Neural crest cell (in vitro differentiated cells): ENCODE results near the gene ADGRL1. TPM values are rescaled to one million over a fixed set of nuclear protein-coding genes. Genes with fewer than 3 reads are reported as not detected.
"Not testable (repeated sequence)": the region's sequence is repeated elsewhere in the genome, so short reads cannot be mapped to it uniquely, and the experiment has no call there.

Experiments used
- DNase-seq: peaks from one replicate; pipeline ENCODE4 v3.0.0; 2021; ENCODE audit warnings: low read depth, mixed read lengths, low spot score
- H3K27ac Mint-ChIP-seq: one replicate; pipeline ENCODE4 v1.8.0; 2021; ENCODE audit warnings: mild to moderate bottlenecking, mixed read lengths; ENCODE audit not compliant: unreplicated experiment
- H3K27me3 Mint-ChIP-seq: 2 replicates; pipeline ENCODE4 v1.8.0; 2021; ENCODE audit warnings: low read depth, mild to moderate bottlenecking, mixed read lengths
- H3K36me3 Mint-ChIP-seq: 2 replicates; pipeline ENCODE4 v1.8.0; 2021; ENCODE audit warnings: low read depth, mild to moderate bottlenecking, mixed read lengths
- H3K4me1 Mint-ChIP-seq: 2 replicates; pipeline ENCODE4 v1.8.0; 2021; ENCODE audit warnings: mixed read lengths
- H3K4me3 Mint-ChIP-seq: one replicate; pipeline ENCODE4 v1.8.0; 2021; ENCODE audit warnings: mild to moderate bottlenecking, mixed read lengths
- H3K9me3 Mint-ChIP-seq: 2 replicates; pipeline ENCODE4 v1.8.0; 2021; ENCODE audit warnings: mixed read lengths
- total RNA-seq: library from RNA; stranded (reverse); gene quantifications from 2 replicates; pipeline ENCODE4 v1.2.1, GENCODE V29; 2021
- TF ChIP-seq, protein P1 (sequence below): fragments of 200-600 bp; sonication (generic); conservative IDR thresholded peaks from 2 replicates; pipeline ENCODE4 v1.5.0; 2021; ENCODE audit warnings: antibody characterized with exemption, mild to moderate bottlenecking

Gene ADGRL1
- total RNA-seq, 1 donor from 2014 or later = 34.6 TPM

- H3K27ac Mint-ChIP-seq = peak overlapping the region; percentile 98
- H3K27me3 Mint-ChIP-seq = peaks cover 26% of the 10 kb centered on the region
- not testable (repeated sequence) for H3K36me3 Mint-ChIP-seq, H3K9me3 Mint-ChIP-seq
- DNase-seq = peak; percentile 91
- peak overlapping the region; percentile 93 for H3K4me3 Mint-ChIP-seq
- H3K4me1 Mint-ChIP-seq = peaks cover 16% of the 10 kb centered on the region
These were observed 1.1 kb upstream of the ADGRL1 start for GRCh38 chr19:14206737-14207726.

DNA sequence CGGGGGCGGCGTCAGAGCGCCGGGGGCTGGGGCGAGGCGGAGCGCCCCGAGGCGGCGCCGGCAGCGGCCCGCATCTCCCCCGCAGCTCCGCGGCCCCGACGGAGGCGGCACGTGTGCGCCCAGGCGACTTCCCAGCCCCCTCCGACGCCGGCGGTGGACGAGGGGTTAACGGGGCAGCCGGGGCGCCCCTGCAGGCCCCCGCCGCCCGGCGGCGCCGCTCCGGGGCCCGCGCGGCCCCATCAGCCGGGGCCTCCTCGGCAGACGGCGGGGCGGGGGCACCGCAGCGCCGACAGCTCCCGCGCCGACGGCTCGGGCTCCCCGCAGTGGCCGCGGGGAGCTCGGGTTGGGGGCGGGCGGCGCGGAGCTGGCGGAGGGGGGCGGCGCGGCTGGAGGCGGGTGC is 339 bp upstream of the ADGRL1 start:
- not testable (repeated sequence) for H3K36me3 Mint-ChIP-seq, H3K9me3 Mint-ChIP-seq, DNase-seq, H3K4me3 Mint-ChIP-seq, H3K27ac Mint-ChIP-seq
- peaks cover 16% of the 10 kb centered on the region for H3K4me1 Mint-ChIP-seq
- H3K27me3 Mint-ChIP-seq = peaks cover 29% of the 10 kb centered on the region

DNA sequence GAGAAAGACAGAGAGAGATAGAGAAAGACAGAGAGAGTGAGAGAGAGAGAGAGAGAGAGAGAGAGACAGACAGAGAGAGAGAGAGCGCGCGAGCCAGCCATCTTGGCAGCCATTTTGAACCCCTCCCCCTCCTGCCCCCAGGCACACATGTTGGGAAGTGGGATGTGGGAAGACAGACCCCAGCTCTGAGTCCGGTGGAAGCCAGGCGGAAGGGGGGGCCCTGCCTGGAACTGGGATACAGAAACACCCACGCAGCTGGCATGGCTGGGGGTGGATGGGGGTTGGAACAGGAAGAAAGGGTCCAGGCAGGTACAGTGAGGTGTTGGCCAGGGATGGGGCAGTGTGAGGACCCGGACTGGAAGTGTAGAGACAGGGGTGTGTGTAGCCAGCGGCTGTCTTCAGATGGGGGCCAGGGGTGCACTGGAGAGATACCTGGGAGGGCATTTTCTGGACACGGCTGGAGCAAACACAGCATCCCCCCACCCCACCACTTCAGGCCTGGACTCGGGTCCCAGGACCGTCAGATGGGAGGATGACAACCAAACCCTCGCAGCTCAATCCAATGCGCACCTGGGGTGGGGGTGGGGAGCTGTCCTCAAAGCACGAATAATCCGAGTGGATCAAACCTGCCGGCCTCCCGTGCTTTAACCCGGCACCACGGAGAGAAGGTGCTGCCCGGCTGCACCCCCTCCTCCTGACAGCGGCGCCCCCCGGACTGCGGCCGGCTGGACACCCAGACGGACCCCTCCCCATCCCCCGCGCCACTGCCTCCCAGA is 1.1 kb downstream of the ADGRL1 start:
- peaks cover 16% of the 10 kb centered on the region for H3K4me1 Mint-ChIP-seq
- DNase-seq = not testable (repeated sequence)

DNA sequence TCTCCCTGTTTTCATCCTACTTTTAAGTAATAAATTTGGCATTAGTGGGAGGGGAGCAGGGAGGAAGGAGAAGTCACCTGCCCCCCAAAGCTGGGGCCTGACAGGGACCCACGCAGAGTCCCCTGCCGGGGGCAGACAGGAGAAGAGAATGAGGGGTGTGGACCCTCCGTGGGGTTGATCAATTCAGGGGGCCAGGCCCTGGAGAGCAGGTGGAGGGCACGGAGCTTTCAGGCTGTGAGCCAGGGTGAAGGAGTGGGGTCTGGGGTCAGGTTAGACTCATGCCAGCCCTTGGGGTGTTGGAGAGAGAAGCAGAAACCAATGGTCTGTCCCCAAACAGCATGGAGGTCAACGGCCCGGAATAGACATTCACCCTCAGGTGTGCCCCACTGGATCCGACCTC is 1.8 kb downstream of the ADGRL1 start:
- Mint-ChIP-seq H3K27me3 (peaks cover 31% of the 10 kb centered on the region), H3K4me3 (peak overlapping the region; percentile 90), H3K4me1 (peaks cover 16% of the 10 kb centered on the region)
- H3K27ac Mint-ChIP-seq, DNase-seq, H3K36me3 Mint-ChIP-seq, H3K9me3 Mint-ChIP-seq: not testable (repeated sequence)

More for the DNA sequence above, 1.1 kb downstream of the ADGRL1 start:
- Mint-ChIP-seq H3K27me3 (peaks cover 31% of the 10 kb centered on the region), H3K4me3 (peak overlapping the region; percentile 90)
- H3K9me3 Mint-ChIP-seq, H3K27ac Mint-ChIP-seq, H3K36me3 Mint-ChIP-seq: not testable (repeated sequence)

GRCh38 chr19:14203788-14204187 is 2.2 kb downstream of the ADGRL1 start:
- peaks cover 16% of the 10 kb centered on the region for H3K4me1 Mint-ChIP-seq
- H3K4me3 Mint-ChIP-seq = peak overlapping the region; percentile 90
- DNase-seq, H3K9me3 Mint-ChIP-seq, H3K36me3 Mint-ChIP-seq, H3K27ac Mint-ChIP-seq: not testable (repeated sequence)
- H3K27me3 Mint-ChIP-seq = peaks cover 31% of the 10 kb centered on the region

GRCh38 chr19:14203177-14203576 is 2.8 kb downstream of the ADGRL1 start:
- Mint-ChIP-seq H3K27me3 (peaks cover 31% of the 10 kb centered on the region), H3K27ac (no peak overlapping the region), H3K4me3 (peak overlapping the region; percentile 72), H3K36me3 (no peaks in the 10 kb centered on the region), H3K4me1 (peaks cover 16% of the 10 kb centered on the region), H3K9me3 (no peaks in the 10 kb centered on the region)
- DNase-seq = no peak
- TF ChIP-seq, protein P1, sequence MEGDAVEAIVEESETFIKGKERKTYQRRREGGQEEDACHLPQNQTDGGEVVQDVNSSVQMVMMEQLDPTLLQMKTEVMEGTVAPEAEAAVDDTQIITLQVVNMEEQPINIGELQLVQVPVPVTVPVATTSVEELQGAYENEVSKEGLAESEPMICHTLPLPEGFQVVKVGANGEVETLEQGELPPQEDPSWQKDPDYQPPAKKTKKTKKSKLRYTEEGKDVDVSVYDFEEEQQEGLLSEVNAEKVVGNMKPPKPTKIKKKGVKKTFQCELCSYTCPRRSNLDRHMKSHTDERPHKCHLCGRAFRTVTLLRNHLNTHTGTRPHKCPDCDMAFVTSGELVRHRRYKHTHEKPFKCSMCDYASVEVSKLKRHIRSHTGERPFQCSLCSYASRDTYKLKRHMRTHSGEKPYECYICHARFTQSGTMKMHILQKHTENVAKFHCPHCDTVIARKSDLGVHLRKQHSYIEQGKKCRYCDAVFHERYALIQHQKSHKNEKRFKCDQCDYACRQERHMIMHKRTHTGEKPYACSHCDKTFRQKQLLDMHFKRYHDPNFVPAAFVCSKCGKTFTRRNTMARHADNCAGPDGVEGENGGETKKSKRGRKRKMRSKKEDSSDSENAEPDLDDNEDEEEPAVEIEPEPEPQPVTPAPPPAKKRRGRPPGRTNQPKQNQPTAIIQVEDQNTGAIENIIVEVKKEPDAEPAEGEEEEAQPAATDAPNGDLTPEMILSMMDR = no peak

DNA sequence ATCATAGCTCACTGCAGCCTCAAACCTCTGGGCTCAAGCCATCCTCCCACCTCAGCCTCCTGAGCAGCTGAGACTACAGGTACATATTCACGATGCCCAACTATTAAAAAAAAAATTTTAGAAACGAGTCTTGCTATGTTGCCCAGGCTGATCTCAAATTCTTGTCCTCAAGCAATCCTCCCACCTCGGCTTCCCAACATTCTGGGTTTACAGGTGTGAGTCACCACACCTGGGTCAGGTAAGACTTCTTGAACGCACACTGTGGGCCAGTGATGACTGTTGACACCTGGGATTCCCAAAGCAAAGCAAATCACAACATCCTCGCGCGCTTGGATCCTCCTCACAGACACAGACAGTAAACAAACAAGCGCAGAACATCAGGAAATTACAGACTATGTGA is 4.5 kb downstream of the ADGRL1 start:
- not testable (repeated sequence) for H3K4me1 Mint-ChIP-seq, H3K36me3 Mint-ChIP-seq, DNase-seq, H3K27ac Mint-ChIP-seq, H3K9me3 Mint-ChIP-seq
- H3K27me3 Mint-ChIP-seq = peaks cover 23% of the 10 kb centered on the region
- H3K4me3 Mint-ChIP-seq = peak overlapping the region; percentile 74

GRCh38 chr19:14200147-14200841 is 5.7 kb downstream of the ADGRL1 start:
- H3K27me3 Mint-ChIP-seq = peaks cover 21% of the 10 kb centered on the region
- not testable (repeated sequence) for H3K9me3 Mint-ChIP-seq, H3K27ac Mint-ChIP-seq, H3K36me3 Mint-ChIP-seq
- DNase-seq = peak; percentile 50
- TF ChIP-seq, protein P1 = peak; percentile 72
- peak overlapping the region; percentile 77 for H3K4me3 Mint-ChIP-seq
- H3K4me1 Mint-ChIP-seq = peaks cover 11% of the 10 kb centered on the region
